Mesenchymal stem cell (in vitro differentiated cells and primary cell): ENCODE data around the gene CDC42EP4.

ENCODE experiments used
- DNase-seq: peaks from one replicate; pipeline ENCODE4 v3.0.0-alpha.2; 2013
- H2AFZ ChIP-seq: one replicate; pipeline ENCODE4 v1.6.1; 2013; ENCODE audit warnings: low read depth, mild to moderate bottlenecking, control low read depth, inconsistent platforms, low read length, moderate library complexity
- H2AK5ac ChIP-seq: 2 replicates; pipeline ENCODE4 v1.6.1; 2013; ENCODE audit warnings: low read length, moderate library complexity, mild to moderate bottlenecking, inconsistent platforms; ENCODE audit not compliant: severe bottlenecking
- H2BK120ac ChIP-seq: one replicate; pipeline ENCODE4 v1.6.1; 2013; ENCODE audit warnings: low read depth, mild to moderate bottlenecking, inconsistent platforms, low read length, moderate library complexity
- H2BK12ac ChIP-seq, 2 experiments: one replicate each; pipeline ENCODE4 v1.6.1; 2013; ENCODE audit warnings: inconsistent platforms in 2 of 2, low read length in 2 of 2, mild to moderate bottlenecking in 2 of 2, moderate library complexity in 2 of 2, control low read depth in 1 of 2
- H2BK15ac ChIP-seq: one replicate; pipeline ENCODE4 v1.6.1; 2013; ENCODE audit warnings: mild to moderate bottlenecking, low read depth, inconsistent platforms; ENCODE audit not compliant: poor library complexity, severe bottlenecking
- H2BK5ac ChIP-seq: 2 replicates; pipeline ENCODE4 v1.6.1; 2013; ENCODE audit warnings: low read depth, mild to moderate bottlenecking, low read length, control low read depth, inconsistent platforms; ENCODE audit not compliant: poor library complexity, severe bottlenecking
- H3K14ac ChIP-seq, 2 experiments: one replicate each; pipeline ENCODE4 v1.6.1; 2013; ENCODE audit warnings: inconsistent platforms in 2 of 2, low read length in 2 of 2, control low read depth in 1 of 2, mild to moderate bottlenecking in 1 of 2, moderate library complexity in 1 of 2
- H3K18ac ChIP-seq, 2 experiments: one replicate each; pipeline ENCODE4 v1.6.1; 2013; ENCODE audit warnings: inconsistent platforms in 2 of 2, low read length in 2 of 2, control low read depth in 1 of 2, low read depth in 1 of 2, mild to moderate bottlenecking in 1 of 2
- H3K23ac ChIP-seq, 2 experiments: one replicate each; pipeline ENCODE4 v1.6.1; 2013; ENCODE audit warnings: inconsistent platforms in 2 of 2, low read length in 2 of 2, mild to moderate bottlenecking in 2 of 2, moderate library complexity in 2 of 2, control low read depth in 1 of 2
- H3K27ac ChIP-seq: 2 replicates; pipeline ENCODE4 v1.5.1; 2013; ENCODE audit warnings: mild to moderate bottlenecking, moderate library complexity, low read length, control low read depth, inconsistent platforms; ENCODE audit not compliant: poor library complexity, severe bottlenecking
- H3K27me3 ChIP-seq, 2 experiments: 2 replicates each; pipeline versions ENCODE4 v1.6.1 to v1.7.0; 2013; ENCODE audit warnings: low read length in 2 of 2, mild to moderate bottlenecking in 2 of 2, moderate library complexity in 2 of 2, control low read depth in 1 of 2, inconsistent platforms in 1 of 2; ENCODE audit not compliant: control insufficient read depth in 1 of 2, insufficient read depth in 1 of 2
- H3K36me3 ChIP-seq, 2 experiments: 2 replicates each; pipeline versions ENCODE4 v1.6.1 to v1.7.0; 2013; ENCODE audit warnings: low read length in 2 of 2, control low read depth in 1 of 2, inconsistent platforms in 1 of 2, low read depth in 1 of 2, mild to moderate bottlenecking in 1 of 2; ENCODE audit not compliant: insufficient read depth in 2 of 2, control insufficient read depth in 1 of 2
- H3K4ac ChIP-seq, 2 experiments: one replicate each; pipeline ENCODE4 v1.6.1; 2013; ENCODE audit warnings: inconsistent platforms in 2 of 2, low read length in 2 of 2, mild to moderate bottlenecking in 2 of 2, moderate library complexity in 2 of 2, control low read depth in 1 of 2, low read depth in 1 of 2
- H3K4me1 ChIP-seq: 2 replicates; pipeline ENCODE4 v1.6.1; 2013; ENCODE audit warnings: low read depth, low read length, control low read depth; ENCODE audit not compliant: control insufficient read depth, insufficient read depth
- H3K4me2 ChIP-seq: 2 replicates; pipeline ENCODE4 v1.6.1; 2013; ENCODE audit warnings: low read length, mild to moderate bottlenecking, inconsistent platforms; ENCODE audit not compliant: poor library complexity, severe bottlenecking
- H3K4me3 ChIP-seq, 2 experiments: 2 replicates each; pipeline versions ENCODE4 v1.5.1 to v1.7.0; 2013; ENCODE audit warnings: low read length in 2 of 2, mild to moderate bottlenecking in 2 of 2, control low read depth in 1 of 2, low read depth in 1 of 2; ENCODE audit not compliant: insufficient read depth in 1 of 2
- H3K79me1 ChIP-seq: replicated peaks from 2 replicates; pipeline ENCODE4 v1.6.1; 2013; ENCODE audit warnings: mild to moderate bottlenecking, control low read depth, low read length, inconsistent platforms; ENCODE audit not compliant: poor library complexity, severe bottlenecking
- H3K9ac ChIP-seq: 2 replicates; pipeline ENCODE4 v1.7.0; 2013; ENCODE audit warnings: mild to moderate bottlenecking, low read length, moderate library complexity
- H3K9me3 ChIP-seq: 2 replicates; pipeline ENCODE4 v1.7.0; 2013; ENCODE audit warnings: mild to moderate bottlenecking, low read length; ENCODE audit not compliant: control insufficient read depth
- H4K8ac ChIP-seq: one replicate; pipeline ENCODE4 v1.6.1; 2013; ENCODE audit warnings: inconsistent platforms, mild to moderate bottlenecking, low read length, moderate library complexity
- H4K91ac ChIP-seq: one replicate; pipeline ENCODE4 v1.6.1; 2013; ENCODE audit warnings: mild to moderate bottlenecking, low read length, inconsistent platforms
- WGBS: methylation state at CpG from one replicate; pipeline ENCODE4 v1.1.7; 2013; ENCODE audit warnings: mixed read lengths; 5-methylcytosine and 5-hydroxymethylcytosine counted together

CDC42EP4 gene

GRCh38 chr17:73359352-73359751, 47.6 kb upstream of the CDC42EP4 start:
- no peak overlapping the region for H2BK120ac ChIP-seq

GRCh38 chr17:73358668-73359067, 46.9 kb upstream of the CDC42EP4 start:
- Histone ChIP-seq H3K9me3 (no peaks in the 10 kb centered on the region), H3K18ac (no peak overlapping the region), H4K91ac (no peak overlapping the region), H3K79me1 (no peaks in the 10 kb centered on the region), H3K27ac (no peak overlapping the region), H3K4me3 (no peak overlapping the region), H3K27me3 (peaks cover 8 to 35% of the 10 kb centered on the region in 2 experiments), H2BK5ac (no peak overlapping the region), H3K23ac (no peak overlapping the region), H2BK120ac (no peak overlapping the region), H2AK5ac (no peak overlapping the region), H4K8ac (no peak overlapping the region), H2BK12ac (no peak overlapping the region), H2AFZ (no peak overlapping the region), H3K9ac (no peak overlapping the region), H3K4me1 (peaks cover 14% of the 10 kb centered on the region), H3K14ac (no peak overlapping the region), H2BK15ac (no peak overlapping the region), H3K4ac (no peak overlapping the region), H3K4me2 (no peak overlapping the region), H3K36me3 (peaks cover 0 to 3% of the 10 kb centered on the region in 2 experiments)
- 95% methylated on average over 5 of the region's 9 CpGs for WGBS
- no peak for DNase-seq

More at GRCh38 chr17:73359352-73359751, 47.6 kb upstream of the CDC42EP4 start:
- Histone ChIP-seq H3K23ac (no peak overlapping the region), H2BK12ac (no peak overlapping the region), H3K79me1 (no peaks in the 10 kb centered on the region), H2BK5ac (no peak overlapping the region), H2AK5ac (no peak overlapping the region), H3K36me3 (peaks cover 0 to 3% of the 10 kb centered on the region in 2 experiments), H3K14ac (peak overlapping the region in 1 of 2 experiments; percentile 86), H3K27ac (no peak overlapping the region), H3K9ac (no peak overlapping the region), H3K4ac (no peak overlapping the region), H3K4me1 (peaks cover 14% of the 10 kb centered on the region), H3K4me2 (no peak overlapping the region), H4K91ac (peak overlapping the region; percentile 11), H3K4me3 (no peak overlapping the region), H3K27me3 (peaks cover 8 to 42% of the 10 kb centered on the region in 2 experiments), H3K9me3 (no peaks in the 10 kb centered on the region), H4K8ac (no peak overlapping the region), H3K18ac (no peak overlapping the region), H2AFZ (no peak overlapping the region), H2BK15ac (no peak overlapping the region)
- no peak for DNase-seq
- 88% methylated on average over 10 of the region's 10 CpGs for WGBS

GRCh38 chr17:73357981-73358380, 46.2 kb upstream of the CDC42EP4 start:
- H2BK5ac ChIP-seq = no peak overlapping the region
- no peak overlapping the region for H3K18ac ChIP-seq
- no peak overlapping the region for H4K91ac ChIP-seq
- H2AK5ac ChIP-seq = no peak overlapping the region
- no peaks in the 10 kb centered on the region for H3K79me1 ChIP-seq
- no peak overlapping the region for H2BK15ac ChIP-seq
- no peak overlapping the region for H2AFZ ChIP-seq
- no peak overlapping the region for H3K9ac ChIP-seq
- H3K4me1 ChIP-seq = peaks cover 14% of the 10 kb centered on the region
- no peak overlapping the region for H3K23ac ChIP-seq
- H3K4me2 ChIP-seq = no peak overlapping the region
- H3K4me3 ChIP-seq = no peak overlapping the region
- DNase-seq = no peak
- no peak overlapping the region for H3K14ac ChIP-seq
- peaks cover 0 to 3% of the 10 kb centered on the region in 2 experiments for H3K36me3 ChIP-seq
- no peak overlapping the region for H2BK12ac ChIP-seq
- 96% methylated on average over 19 of the region's 19 CpGs for WGBS
- no peaks in the 10 kb centered on the region for H3K9me3 ChIP-seq
- H3K4ac ChIP-seq = no peak overlapping the region
- H3K27me3 ChIP-seq = peaks cover 8 to 34% of the 10 kb centered on the region in 2 experiments
- no peak overlapping the region for H4K8ac ChIP-seq
- H2BK120ac ChIP-seq = no peak overlapping the region
- no peak overlapping the region for H3K27ac ChIP-seq

- Histone ChIP-seq H3K27ac (no peak overlapping the region), H2AK5ac (no peak overlapping the region), H2BK5ac (no peak overlapping the region), H3K9ac (no peak overlapping the region), H2BK120ac (no peak overlapping the region), H3K4ac (no peak overlapping the region), H4K8ac (no peak overlapping the region), H2AFZ (no peak overlapping the region), H3K36me3 (peaks cover 0 to 3% of the 10 kb centered on the region in 2 experiments), H2BK12ac (no peak overlapping the region), H2BK15ac (no peak overlapping the region), H3K27me3 (peaks cover 8 to 34% of the 10 kb centered on the region in 2 experiments), H3K9me3 (no peaks in the 10 kb centered on the region), H4K91ac (no peak overlapping the region), H3K14ac (no peak overlapping the region), H3K79me1 (no peaks in the 10 kb centered on the region), H3K4me2 (no peak overlapping the region), H3K18ac (no peak overlapping the region), H3K4me3 (no peak overlapping the region), H3K23ac (no peak overlapping the region), H3K4me1 (peaks cover 14% of the 10 kb centered on the region)
- no peak for DNase-seq
- 92% methylated on average over 9 of the region's 9 CpGs for WGBS
Observed at GRCh38 chr17:73357318-73357717, 45.5 kb upstream of the CDC42EP4 start.
